CD4-positive, alpha-beta T cell treated with Interleukin-6 at 100 ng/mL for 8 hours (primary cell): Measurements from ENCODE around the gene SMS.
"Not testable (repeated sequence)": the region's sequence is repeated elsewhere in the genome, so short reads cannot be mapped to it uniquely, and the experiment has no call there.

Experiments used
- DNase-seq: peaks from one replicate; pipeline ENCODE4 v3.0.0-alpha.2; 2020; ENCODE audit warnings: mixed read lengths, low spot score

SMS gene

GRCh38 chrX:21952624-21953023 is 12.1 kb downstream of the SMS start:
- no peak for DNase-seq

- not testable (repeated sequence) for DNase-seq
Measured at GRCh38 chrX:21953195-21953830, 12.8 kb downstream of the SMS start.

- DNase-seq, result no peak
Measured at GRCh38 chrX:21955403-21956189, 15.1 kb downstream of the SMS start.

GRCh38 chrX:21956783-21957182 is 16.3 kb downstream of the SMS start:
- no peak for DNase-seq

- DNase-seq, result no peak
Measured at GRCh38 chrX:21958187-21958586, 17.7 kb downstream of the SMS start.

- DNase-seq, result no peak
Measured at GRCh38 chrX:21958916-21959315, 18.4 kb downstream of the SMS start.

- no peak for DNase-seq
Measured at GRCh38 chrX:21959362-21960051, 19.0 kb downstream of the SMS start.

- no peak for DNase-seq
Measured at GRCh38 chrX:21960569-21961541, 20.3 kb downstream of the SMS start.

- DNase-seq, result no peak
Measured at GRCh38 chrX:21962361-21962760, 21.9 kb downstream of the SMS start.

GRCh38 chrX:21963269-21963668 is 22.8 kb downstream of the SMS start:
- no peak for DNase-seq

GRCh38 chrX:21963731-21964405 is 23.4 kb downstream of the SMS start:
- DNase-seq, result no peak

- DNase-seq, result no peak
Measured at GRCh38 chrX:21966866-21967265, 26.4 kb downstream of the SMS start.

- DNase-seq, result no peak
Measured at GRCh38 chrX:21968333-21968732, 27.8 kb downstream of the SMS start.

GRCh38 chrX:21970326-21970725 is 29.8 kb downstream of the SMS start:
- no peak for DNase-seq

GRCh38 chrX:21972046-21972445 is 31.5 kb downstream of the SMS start:
- DNase-seq, result no peak

GRCh38 chrX:21972721-21973120 is 32.2 kb downstream of the SMS start:
- peak; percentile 50 for DNase-seq

- DNase-seq, result no peak
Measured at GRCh38 chrX:21973321-21974010, 33.0 kb downstream of the SMS start.

- peak; percentile 3 for DNase-seq
Measured at GRCh38 chrX:21974011-21974385, 33.5 kb downstream of the SMS start.

GRCh38 chrX:21975242-21975641 is 34.7 kb downstream of the SMS start:
- no peak for DNase-seq

GRCh38 chrX:21975812-21976211 is 35.3 kb downstream of the SMS start:
- DNase-seq, result no peak

- DNase-seq, result no peak
Measured at GRCh38 chrX:21978346-21978745, 37.8 kb downstream of the SMS start.
